ENCODE results near the gene UNC5C. TPM values are rescaled to one million over a fixed set of nuclear protein-coding genes. Genes with fewer than 3 reads are reported as not detected.

Gene UNC5C
- total RNA-seq, 4 donors from 2014 or later = 3.3 to 21.6 (median 7.9) TPM

GRCh38 chr4:95158045-95158444 lies 390.7 kb downstream of the UNC5C start:
- no peak overlapping the region for H3K27ac ChIP-seq
- no peak for DNase-seq
- H3K9me3 ChIP-seq = no peaks in the 10 kb centered on the region
- no peaks in the 10 kb centered on the region for H3K4me1 ChIP-seq
- H3K4me3 ChIP-seq = no peak overlapping the region
- no peaks in the 10 kb centered on the region for H3K27me3 ChIP-seq
- TF ChIP-seq POLR2A (IDR thresholded peaks at IDR 0.05) (no peak), CTCF (IDR thresholded peaks at IDR 0.05) (no peak)
- intact Hi-C loops (cut with DNase I; ENCODE audit: low total_unique reads) = no loop called here
- no peaks in the 10 kb centered on the region for H3K36me3 ChIP-seq

- no peaks in the 10 kb centered on the region for H3K9me3 ChIP-seq
- no peaks in the 10 kb centered on the region for H3K36me3 ChIP-seq
- H3K4me1 ChIP-seq = no peaks in the 10 kb centered on the region
- intact Hi-C loops (cut with DNase I; ENCODE audit: low total_unique reads) = no loop called here
- H3K27ac ChIP-seq = no peak overlapping the region
- H3K27me3 ChIP-seq = no peaks in the 10 kb centered on the region
- DNase-seq = no peak
- H3K4me3 ChIP-seq = no peak overlapping the region
- TF ChIP-seq CTCF (IDR thresholded peaks at IDR 0.05) = no peak
- TF ChIP-seq POLR2A (IDR thresholded peaks at IDR 0.05) = no peak
Observed at GRCh38 chr4:95157596-95157995, 391.2 kb downstream of the UNC5C start.

DNA sequence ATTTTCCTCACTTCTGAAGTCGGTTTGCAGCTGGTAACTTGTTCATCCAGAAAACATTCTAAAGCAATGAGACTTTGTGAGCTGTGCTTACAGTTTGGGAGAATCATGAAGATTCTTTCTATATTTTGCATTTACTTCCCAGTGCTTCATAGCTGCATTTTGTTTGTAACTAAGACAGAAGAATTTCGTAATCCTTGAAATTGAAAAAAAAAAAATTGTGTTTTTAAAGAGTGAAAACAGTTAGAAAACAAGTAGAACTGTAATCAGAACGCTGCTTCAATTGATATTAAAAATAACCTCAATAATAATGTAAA lies 392.4 kb downstream of the UNC5C start:
- no peak overlapping the region for H3K27ac ChIP-seq
- intact Hi-C loops (cut with DNase I; ENCODE audit: low total_unique reads) = no loop called here

DNA sequence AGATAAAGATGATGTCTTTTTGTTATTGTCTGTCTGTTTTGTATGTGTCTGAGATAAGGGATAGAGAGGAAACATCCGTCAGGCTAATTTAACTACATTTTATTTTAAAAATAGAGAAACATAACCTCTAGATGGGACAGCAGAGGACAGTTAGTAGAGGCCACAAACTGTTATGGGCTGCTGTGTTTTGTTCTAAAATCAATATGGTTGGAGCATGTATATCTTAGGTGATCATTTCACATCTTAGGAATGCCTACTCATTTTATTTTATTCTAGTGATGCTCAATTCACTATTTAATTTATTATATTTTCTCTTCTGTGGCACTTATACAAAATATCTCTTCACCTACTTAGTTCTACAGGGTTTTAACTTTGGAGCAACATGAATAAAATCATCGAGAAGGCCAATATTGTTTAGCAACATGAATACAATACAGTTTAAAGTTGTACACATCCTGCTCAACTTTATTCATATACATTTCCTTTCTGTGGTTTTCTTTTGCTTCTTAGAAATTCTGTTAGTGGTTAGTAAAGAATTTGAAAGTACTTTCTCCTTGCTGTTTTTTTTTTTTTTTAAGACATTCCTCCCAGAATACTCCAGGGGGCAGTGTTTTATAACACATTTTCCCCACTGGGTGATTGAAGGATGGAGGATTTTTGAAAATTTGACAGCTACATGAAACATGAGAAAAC lies 392.9 kb downstream of the UNC5C start:
- H3K36me3 ChIP-seq = no peaks in the 10 kb centered on the region
- H3K4me1 ChIP-seq = no peaks in the 10 kb centered on the region
- no peak overlapping the region for H3K27ac ChIP-seq
- no peak overlapping the region for H3K4me3 ChIP-seq
- intact Hi-C loops (cut with DNase I; ENCODE audit: low total_unique reads) = no loop called here
- TF ChIP-seq POLR2A (IDR thresholded peaks at IDR 0.05) (no peak), CTCF (IDR thresholded peaks at IDR 0.05) (peak; percentile 14 to 30 (median 28))
- no peak for DNase-seq
- H3K27me3 ChIP-seq = no peaks in the 10 kb centered on the region
- H3K9me3 ChIP-seq = no peaks in the 10 kb centered on the region

More for the DNA sequence above, 392.4 kb downstream of the UNC5C start:
- Histone ChIP-seq H3K36me3 (no peaks in the 10 kb centered on the region), H3K27me3 (no peaks in the 10 kb centered on the region), H3K9me3 (no peaks in the 10 kb centered on the region), H3K4me1 (no peaks in the 10 kb centered on the region), H3K4me3 (no peak overlapping the region)
- TF ChIP-seq POLR2A (IDR thresholded peaks at IDR 0.05) (no peak), CTCF (IDR thresholded peaks at IDR 0.05) (no peak)
- no peak for DNase-seq

DNA sequence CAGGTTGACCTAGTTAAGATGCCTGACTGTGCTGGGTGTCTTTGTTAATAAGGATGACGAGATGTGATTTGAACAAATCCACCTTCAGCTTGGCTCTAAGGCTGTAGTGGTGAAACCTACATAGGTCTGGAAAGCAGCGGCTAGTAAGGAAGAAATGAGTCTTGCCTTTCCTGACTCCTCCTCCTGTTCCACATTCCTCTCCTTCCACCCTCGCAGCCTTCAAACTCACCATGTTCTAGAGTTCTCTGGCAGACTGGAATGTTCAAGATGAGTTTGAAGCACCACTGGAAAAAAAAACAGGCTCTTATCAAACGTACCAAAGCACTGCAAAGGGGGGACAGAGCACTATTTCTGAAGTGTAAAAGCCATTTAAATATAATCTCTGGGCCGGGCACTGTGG lies 395.6 kb downstream of the UNC5C start:
- Histone ChIP-seq H3K4me3 (no peak overlapping the region), H3K4me1 (no peaks in the 10 kb centered on the region), H3K27ac (no peak overlapping the region), H3K27me3 (no peaks in the 10 kb centered on the region), H3K36me3 (no peaks in the 10 kb centered on the region), H3K9me3 (no peaks in the 10 kb centered on the region)
- DNase-seq = no peak
- TF ChIP-seq POLR2A (IDR thresholded peaks at IDR 0.05) (no peak), CTCF (IDR thresholded peaks at IDR 0.05) (no peak)
- intact Hi-C loops (cut with DNase I; ENCODE audit: low total_unique reads) = no loop called here

Data from uterus (tissue), 4 donors.